Gastroesophageal sphincter (tissue), 3 donors: ENCODE data around the gene TMEM101.

Source experiments
- CTCF ChIP-seq, 4 experiments: fragments of 200-600 bp in 2 of 4; fragments of 450-650 bp in 2 of 4; sonication (generic) in 1 of 4; IDR thresholded peaks; one replicate each; pipeline ENCODE4 v1.5.1; 2017 to 2019; ENCODE audit warnings: antibody characterized with exemption in 4 of 4, mild to moderate bottlenecking in 2 of 4, moderate library complexity in 2 of 4
- EP300 ChIP-seq: sonication (generic); formaldehyde crosslinking; IDR thresholded peaks from one replicate; pipeline ENCODE4 v1.6.1; 2017; ENCODE audit warnings: antibody characterized with exemption, mild to moderate bottlenecking
- POLR2A ChIP-seq, 2 donors: fragments of 450-650 bp; IDR thresholded peaks; one replicate each; pipeline ENCODE4 v1.6.1; 2017; ENCODE audit warnings: antibody characterized with exemption in 2 of 2, mild to moderate bottlenecking in 2 of 2, moderate library complexity in 1 of 2
- POLR2AphosphoS5 ChIP-seq: sonication (generic); formaldehyde crosslinking; IDR thresholded peaks from one replicate; pipeline ENCODE4 v1.6.1; 2017; ENCODE audit warnings: antibody characterized with exemption

GRCh38 chr17:44012874-44013273 is 1.9 kb downstream of the TMEM101 start:
- TF ChIP-seq CTCF (IDR thresholded peaks at IDR 0.05) (no peak), POLR2A (IDR thresholded peaks at IDR 0.05) (no peak), POLR2AphosphoS5 (no peak), EP300 (no peak)
